Stimulated activated CD4-positive, alpha-beta T cell treated with anti-CD3 and anti-CD28 coated beads, Interleukin-2, amount 100 ng/mL, for 4 hours (primary cell): ENCODE data around the gene TATDN2.
"Not testable (repeated sequence)": the region's sequence is repeated elsewhere in the genome, so short reads cannot be mapped to it uniquely, and the experiment has no call there.

ENCODE experiments used
- DNase-seq: peaks from one replicate; pipeline ENCODE4 v3.0.0-alpha.2; 2020; ENCODE audit warnings: low read depth

TATDN2 gene

DNA sequence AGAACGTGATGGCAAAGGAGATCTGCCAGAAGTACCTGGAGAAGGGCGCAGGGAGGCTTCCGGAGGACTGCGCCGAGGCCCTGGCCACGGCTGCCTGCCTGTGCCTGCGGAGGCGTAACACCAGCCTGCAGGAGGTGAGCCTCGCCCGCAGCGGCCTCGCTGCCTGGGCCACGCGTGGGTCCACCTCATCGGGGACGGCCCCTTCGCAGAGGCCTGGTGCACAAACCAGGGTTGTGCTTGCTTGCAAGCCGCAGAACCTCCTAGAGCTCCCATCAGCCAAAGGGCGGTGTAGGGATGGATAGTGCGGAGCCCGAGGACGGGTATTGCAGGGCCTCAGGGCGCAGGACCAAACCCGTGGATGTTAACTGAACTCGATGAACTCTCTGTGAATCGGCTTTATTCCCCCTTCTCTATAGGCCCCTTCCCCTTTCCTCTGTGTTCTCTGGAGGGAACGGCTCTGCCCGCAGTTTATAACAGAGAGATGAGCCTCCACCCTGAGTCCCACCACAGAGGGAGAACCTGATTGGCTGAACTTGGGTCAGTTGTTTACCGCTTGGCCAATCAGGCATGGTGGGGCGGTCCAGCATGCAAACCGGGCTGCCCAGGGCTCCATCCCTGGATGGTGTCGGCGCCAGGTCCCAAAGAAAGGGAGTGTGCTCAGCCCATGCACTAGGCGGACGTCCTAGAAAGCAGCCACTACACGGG, 13.6 kb upstream of the TATDN2 start:
- no peak for DNase-seq

DNA sequence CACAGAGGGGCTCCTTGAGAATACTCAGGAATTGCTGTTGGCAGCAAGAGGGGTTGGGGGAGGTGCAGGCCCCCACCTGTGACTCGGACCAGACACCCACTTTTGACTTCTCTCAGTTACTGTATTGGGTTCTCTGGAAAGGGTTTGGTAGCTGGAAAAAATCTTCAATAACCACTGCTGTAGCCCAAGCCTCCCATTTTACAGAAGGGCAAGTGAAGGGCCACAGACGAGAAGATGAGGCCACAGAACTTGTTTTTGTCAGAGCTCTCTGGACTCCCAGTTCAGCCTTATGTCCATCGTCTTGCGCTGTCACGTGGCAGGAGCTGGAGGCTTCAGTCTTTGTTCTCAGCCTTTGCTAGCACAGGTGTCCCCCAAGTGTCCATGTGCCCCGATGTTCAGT, 12.7 kb upstream of the TATDN2 start:
- no peak for DNase-seq

DNA sequence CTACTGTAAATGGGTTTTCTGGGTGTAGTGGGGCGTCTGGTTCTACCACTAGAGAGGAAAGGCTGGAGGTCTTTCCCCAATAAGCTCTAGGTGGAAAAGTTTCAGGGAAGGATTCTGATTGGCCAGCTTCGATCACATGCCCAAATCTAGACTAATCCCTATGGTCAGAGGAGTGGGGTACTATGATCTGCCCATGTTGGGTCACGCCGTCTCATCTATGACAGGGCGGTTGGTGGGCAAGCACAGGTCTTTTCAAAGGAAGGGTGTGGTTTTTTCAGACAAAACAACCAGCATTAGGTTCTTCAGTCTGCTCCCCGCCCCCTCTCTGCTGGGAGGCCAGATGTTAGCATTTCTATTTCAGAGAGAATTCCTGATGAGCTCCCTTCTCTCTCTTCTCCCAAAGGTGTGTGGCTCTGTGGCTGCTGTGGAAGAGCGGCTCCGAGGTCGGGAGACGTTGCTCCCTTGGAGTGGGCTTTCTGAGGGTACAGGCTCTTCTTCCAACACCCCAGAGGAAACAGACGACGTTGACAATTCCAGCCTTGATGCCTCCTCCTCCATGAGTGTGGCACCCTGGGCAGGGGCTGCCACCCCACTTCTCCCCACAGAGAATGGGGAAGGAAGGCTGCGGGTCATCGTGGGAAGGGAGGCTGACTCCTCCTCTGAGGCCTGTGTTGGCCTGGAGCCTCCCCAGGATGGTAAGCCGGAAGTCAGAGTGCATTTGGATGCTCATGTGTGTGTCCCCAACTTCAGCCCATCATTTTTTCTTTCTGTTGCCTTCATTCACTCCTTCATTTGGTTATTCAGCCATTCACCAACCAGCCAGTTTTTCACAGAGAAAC, 9.7 kb upstream of the TATDN2 start:
- DNase-seq: no peak

DNA sequence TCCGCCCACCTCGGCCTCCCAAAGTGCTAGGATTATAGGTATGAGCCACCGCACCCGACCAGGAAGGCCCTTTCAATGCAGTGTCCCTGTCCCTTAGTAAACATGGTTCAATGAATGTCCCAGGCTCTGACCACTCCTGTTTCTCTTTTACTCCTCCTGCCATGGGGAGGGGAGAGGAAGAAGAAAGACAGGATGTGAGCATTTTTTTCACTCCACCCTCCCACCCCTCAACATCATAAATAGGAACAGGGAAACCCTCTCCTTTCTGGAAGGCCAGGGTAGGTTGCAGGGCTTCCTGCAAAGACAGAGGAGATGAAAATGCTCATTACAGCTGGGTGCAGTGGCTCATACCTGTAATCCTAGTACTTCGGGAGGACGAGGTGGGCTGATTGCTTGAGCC, 7.5 kb upstream of the TATDN2 start:
- DNase-seq: no peak

DNA sequence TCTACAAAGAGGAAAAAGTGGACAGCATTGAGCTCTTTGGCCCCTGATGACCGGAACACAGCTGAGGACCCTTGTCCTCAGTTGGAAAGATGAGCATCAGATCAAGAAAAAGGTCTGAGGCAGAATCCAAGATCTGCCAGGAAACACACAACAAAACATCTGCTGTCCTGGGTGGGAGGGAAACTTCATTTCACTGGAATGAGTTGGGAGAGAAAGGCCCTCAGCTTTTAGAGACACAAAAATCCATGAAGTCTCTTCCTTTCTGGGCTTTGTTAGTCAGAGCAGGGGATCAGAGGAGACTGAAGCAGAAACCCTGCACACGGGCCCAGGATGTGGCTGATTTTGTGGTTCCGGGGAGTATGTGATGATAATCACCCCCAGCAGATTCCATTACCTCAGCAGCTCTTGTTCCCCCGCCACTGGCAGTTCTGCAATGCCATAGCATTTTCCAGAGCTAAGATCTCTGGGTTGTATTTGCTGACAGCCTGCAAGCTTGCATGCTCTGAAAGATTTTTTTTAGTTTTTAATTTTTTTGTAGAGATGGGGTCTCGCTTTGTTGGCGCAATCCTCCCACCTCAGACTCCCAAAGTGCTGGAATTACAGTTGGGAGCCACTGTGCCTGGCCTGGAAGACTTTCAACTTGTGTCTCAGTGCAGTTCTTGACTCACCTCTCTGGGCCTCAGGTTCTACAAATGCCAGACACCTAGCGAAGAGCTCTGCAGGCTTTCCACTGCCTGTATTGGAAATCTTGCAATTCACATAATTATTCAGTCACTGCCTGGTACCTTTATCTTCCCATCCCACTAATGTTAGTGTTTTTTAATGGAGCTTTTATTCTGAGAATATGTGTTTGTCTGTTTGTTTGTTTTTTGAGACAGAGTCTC, 5.8 kb upstream of the TATDN2 start:
- peak; percentile 78 for DNase-seq

DNA sequence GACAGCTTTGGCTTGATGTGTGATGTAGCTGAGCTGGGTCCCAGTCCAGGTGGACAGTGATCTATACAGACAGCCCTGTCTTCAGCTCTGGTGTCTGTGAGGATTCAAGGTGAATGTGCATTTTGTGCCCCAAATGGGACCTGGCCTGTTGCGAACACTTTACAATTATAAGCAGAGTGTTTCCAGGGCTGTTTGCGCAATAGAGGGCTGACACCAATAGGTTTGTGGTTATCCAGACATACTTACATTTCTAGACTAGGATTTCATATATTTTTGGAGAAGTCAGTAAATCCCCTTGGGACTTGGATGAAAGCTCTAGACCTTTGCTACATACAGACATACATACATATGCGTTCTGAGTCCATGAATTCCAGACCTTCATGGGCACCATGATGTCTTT, 4.2 kb upstream of the TATDN2 start:
- DNase-seq: no peak

DNA sequence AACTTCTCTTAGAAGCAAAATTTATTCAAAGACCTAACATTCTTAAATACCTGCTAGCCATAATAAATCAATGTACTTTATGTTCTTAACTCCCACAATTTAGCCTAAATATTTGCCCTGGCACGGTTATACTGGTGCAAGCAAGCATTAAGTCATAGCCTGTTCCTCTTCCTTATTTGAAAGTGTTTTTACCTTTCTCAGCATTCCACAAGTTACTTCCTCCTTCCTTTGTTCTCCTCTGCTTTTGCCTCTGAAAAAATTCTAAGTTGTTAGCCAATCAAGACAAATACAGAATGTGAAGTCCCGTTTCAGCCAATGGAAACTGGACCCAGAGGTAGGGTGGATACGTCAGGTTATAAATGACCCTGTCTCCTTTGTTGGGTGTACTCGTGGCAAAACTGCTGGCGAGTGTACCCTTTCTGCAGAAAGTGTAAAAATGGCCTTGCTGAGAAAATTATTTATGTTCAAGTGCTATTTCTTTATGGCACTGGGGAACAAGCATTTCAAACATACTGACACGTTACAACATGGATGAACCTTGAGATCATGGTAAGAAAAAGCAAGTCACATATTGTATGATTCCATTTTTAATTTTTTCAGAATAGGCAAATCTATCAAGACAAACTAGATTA, 3.1 kb upstream of the TATDN2 start:
- no peak for DNase-seq

DNA sequence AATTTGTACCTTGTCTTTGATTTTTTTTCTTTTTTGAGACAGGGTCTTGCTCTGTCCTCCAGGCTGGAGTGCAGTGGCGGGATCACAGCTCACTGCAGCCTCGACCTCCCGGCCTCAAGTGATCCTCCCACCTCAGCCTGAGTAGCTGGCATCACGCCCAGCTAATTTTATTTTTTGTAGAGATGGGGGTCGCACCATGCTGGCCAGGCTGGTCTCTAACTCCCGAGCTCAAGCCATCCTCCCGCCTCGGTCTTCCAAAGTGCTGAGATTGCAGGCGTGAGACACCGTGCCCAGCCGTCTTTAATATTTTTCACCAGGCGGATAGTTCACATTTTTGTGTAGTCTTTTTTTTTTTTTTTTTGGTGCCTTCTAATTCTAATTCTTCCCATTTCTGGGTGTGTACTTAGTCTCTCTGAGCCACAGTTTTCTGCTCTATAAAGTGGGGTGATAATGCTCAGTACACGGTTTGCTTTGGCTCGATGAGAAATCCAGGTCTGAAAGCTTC, 528 bp upstream of the TATDN2 start:
- no peak for DNase-seq

DNA sequence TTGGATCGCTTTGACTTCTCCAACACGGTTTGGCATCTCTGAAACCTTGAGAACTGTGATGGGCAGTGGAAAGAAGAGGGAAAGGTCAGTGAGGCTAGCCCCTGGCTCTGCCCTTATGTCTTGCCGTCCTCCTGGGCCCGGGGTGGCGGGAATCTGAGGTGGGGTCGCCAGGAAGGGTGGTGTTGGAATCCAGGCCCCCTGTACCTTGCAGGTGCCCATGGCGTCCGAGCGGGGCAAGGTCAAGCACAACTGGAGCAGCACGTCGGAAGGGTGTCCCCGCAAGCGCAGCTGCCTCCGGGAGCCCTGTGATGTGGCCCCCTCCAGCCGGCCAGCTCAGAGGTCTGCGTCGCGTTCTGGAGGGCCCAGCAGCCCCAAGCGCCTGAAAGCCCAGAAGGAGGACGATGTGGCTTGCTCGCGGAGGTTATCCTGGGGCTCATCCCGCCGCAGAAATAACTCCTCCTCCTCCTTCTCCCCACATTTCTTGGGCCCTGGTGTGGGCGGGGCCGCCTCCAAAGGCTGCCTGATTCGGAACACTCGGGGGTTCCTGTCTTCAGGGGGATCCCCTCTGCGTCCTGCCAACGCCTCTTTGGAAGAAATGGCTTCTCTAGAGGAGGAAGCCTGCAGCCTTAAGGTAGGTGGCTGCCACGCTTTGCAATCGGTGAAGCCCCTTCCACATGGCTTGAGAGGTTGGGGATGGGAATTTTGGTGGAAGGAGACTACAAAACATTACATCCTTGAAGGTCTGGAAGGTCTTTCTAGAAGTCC, 907 bp downstream of the TATDN2 start:
- DNase-seq: peak; percentile 57

DNA sequence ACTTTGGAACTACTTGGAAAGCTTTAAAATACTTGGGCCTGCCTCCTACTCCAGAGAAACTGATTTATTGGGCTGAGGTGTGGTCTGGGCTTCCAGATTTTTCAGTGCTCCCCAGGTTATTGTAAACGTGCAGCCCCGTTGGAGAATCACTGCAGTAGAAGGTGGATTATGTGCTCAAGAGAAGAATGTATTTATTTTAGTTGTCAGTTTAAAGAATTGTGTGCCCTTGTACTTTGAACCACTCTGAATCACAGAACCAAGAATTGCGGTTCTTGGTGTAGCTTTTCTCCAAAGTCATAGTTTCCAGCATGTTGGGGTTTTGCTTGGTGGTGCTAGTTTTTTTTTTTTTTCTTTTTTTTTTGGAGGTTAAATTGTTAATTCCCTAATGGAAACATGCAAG, 1.6 kb downstream of the TATDN2 start:
- no peak for DNase-seq

DNA sequence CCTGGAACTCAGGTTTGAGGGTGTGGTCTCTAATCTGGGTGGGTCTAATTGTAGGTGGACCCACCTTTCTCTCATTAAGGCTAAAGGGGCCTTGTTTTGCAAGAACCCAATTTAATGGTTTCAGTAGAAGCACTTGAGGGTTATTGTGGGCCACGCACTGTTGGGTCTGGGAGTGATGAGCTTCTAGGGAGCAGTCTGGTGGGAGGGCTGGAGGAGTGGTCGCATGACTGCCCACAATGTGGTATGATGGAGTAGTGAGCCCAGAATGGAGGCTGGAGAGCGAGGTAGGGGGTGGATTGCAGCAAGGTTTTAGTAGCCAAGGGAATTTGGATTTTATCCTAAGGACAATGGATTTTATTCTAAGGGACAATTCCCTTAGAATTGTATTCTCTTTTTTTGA, 2.7 kb downstream of the TATDN2 start:
- no peak for DNase-seq

DNA sequence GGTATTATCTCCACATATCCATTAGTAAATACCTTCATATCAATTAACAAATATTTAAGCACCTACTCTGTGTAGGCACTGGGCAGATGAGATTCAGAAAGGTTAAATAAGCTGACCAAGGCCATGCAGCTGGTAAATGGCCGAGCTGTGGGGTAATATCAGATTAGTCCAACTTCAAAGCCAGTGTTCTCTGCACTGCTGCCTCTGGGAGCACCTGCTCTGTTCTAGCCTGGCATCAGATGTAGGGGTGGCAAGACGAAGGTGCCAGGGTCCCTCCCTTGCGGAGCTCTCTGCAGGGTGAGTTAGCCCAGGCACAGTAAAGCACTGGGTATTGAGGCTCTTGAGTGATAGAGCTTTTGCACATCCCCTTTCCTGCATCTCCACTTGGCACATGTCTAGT, 5.5 kb downstream of the TATDN2 start:
- no peak for DNase-seq

DNA sequence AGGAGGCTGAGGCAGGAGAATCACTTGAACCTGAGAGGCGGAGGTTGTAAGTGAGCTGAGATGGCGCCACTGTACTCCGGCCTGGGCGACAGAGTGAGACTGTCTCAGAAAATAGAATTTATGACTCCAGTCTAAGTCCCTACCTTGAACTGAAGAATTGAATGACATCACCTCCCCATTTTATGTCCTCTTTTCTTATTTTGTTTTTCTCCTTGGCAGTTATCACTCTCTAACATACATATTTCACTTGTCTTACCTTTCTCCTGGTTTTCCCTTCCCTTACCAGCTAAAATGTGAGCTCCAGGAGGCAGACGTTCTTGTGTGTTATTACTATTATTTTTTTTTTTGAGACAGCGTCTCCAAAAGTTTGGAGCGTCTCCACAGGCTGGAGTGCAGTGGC, 7.6 kb downstream of the TATDN2 start:
- no peak for DNase-seq

DNA sequence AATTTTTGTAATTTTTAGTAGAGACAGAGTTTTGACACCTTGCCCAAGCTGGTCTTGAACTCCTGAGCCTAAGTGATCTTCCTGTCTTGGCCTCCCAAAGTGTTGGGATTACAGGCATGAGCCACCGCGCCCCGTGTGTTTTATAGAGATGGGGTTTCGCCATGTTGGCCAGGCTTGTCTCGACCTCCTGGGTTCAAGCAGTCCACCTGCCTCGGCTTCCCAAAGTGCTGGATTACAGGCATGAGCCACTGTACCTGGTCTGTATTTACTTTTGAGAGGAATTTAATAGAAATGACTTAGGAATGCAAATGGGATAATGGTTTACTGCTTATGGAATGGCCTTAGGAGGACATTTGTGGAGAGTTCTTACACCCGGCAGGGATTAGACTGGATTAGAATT, 10.8 kb downstream of the TATDN2 start:
- no peak for DNase-seq

DNA sequence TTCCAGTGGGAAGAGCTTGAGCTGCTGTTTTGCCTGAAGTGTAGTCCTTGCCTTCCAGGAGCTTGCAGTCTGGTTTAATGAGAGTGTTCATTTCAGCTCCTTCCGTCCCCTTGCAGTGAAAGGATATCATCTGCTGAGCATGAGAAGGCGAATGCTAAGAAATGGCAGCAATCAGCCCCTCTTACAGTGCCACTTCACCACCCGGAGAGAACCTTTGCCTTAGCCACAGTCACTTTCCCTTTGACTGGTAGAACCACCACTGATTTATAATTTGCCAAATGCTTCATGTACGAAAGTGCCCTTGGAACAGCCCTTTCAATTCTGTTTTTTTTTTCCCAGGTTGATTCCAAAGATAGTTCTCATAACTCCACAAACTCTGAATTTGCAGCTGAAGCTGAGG, 11.5 kb downstream of the TATDN2 start:
- no peak for DNase-seq

DNA sequence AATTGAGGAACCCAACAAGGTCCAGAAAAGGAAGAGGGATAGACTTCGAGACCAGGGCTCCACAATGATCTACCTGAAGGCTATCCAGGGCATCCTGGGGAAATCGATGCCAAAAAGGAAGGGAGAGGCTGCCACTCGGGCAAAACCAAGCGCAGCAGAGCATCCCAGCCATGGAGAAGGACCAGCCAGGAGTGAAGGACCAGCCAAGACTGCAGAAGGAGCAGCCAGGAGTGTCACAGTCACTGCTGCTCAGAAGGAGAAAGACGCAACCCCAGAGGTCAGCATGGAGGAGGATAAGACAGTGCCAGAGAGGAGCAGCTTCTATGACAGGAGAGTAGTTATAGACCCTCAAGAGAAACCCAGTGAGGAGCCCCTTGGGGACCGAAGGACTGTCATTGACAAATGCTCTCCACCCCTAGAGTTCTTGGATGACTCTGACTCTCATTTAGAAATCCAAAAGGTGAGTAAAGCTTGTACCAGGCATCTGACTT, 12.0 kb downstream of the TATDN2 start:
- DNase-seq: no peak

DNA sequence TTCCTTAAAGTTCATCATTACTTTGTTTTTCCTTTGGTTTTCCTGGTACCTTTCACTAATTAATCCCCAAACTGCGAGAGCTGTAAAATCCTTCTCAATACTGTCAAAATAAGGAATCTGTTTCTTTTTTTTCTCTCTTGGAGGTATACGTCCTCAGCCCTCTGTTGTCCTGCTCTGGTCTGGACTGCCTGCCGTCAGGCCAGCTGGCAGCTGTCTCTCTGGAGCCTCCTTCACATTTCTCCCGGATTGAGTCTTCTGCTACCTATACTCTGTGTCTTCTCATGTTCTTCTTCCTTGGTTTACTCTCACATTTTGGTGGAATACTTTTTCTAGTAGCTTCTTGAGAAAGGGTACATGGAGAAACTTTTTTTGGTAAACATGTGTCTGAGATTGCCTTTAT, 13.8 kb downstream of the TATDN2 start:
- DNase-seq: no peak

DNA sequence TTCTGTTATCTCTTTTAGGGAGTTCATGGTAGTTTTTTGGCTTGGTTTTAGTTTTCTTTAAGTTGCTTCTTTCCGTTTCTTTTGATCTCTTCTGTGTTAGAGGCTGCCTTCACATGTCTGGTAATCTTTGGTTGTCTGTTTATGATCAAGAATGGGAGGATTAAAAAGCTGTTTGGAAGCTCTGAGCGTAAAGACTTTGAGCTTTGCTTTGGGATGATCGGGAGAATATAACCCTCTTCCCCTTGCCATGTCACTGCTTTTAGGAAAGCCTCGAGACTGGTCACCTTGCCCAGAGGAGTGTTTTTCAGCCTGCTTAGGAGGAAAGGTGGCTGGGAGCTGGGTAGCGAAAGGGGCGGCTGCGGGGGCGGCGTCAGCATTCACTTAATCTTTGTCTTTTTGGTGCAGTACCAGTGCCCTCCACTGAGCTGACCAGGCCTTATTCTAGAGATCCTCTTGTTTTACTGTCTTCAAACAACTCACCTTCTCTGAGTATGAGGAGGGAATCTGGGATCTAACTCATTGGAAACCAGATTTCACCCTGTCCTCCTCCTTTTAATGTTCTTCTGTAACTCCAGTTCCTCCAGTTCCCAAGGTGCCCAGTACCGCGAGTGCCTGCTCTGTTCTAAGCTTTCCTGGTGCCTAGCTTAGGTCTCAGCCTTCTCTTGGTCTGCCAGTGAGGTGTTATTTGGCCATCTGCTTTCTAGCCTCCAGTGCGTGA, 15.5 kb downstream of the TATDN2 start:
- DNase-seq: peak; percentile 64

DNA sequence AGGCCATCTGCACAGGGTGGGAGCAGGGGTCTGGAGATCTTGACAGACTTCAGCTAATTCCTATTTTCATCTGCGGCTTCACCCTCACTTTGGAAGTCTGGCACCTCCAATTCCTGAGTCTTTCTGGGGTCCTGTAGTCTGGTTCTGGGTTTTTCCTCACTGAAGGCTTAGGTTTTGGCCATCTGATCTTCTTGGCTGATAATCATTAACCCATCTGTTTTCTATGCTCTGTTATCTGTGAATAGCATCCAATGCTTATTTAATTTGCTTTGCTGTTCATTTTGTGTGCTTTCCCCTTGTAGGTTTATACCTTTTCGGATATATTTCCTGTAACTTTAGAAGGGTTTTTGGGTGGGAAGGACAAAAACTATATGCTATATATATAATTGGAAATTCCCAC, 17.6 kb downstream of the TATDN2 start:
- no peak for DNase-seq

DNA sequence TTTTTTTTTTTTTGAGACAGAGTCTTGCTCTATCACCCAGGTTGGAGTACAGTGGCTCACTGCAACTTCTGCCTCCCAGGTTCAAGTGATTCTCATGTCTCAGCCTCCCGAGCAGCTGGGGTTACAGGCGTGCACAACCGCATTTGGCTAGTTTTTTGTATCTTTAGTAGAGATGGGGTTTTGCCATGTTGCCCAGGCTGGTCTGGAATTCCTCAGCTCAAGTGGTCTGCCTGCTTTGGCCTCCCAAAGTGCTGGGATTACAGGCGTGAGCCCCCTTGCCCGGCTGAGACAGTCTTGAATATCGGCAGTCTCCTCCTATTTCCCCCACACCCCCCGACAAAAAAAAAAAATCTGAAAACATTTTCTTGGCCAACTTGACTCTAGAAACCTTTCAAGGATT, 18.7 kb downstream of the TATDN2 start:
- DNase-seq: not testable (repeated sequence)
